BLaER1 (cell line): ENCODE data around the gene ATP8B4.
A peak's percentile ranks its signal among the peaks of the same experiment; 100 is the strongest.

Experiments used
- H3K27ac ChIP-seq: shearing (Covaris generic); formaldehyde crosslinking; 2 replicates; pipeline ENCODE4 v1.8.1; 2022
- H3K27me3 ChIP-seq: shearing (Covaris generic); formaldehyde crosslinking; 2 replicates; pipeline ENCODE4 v1.8.1; 2022
- H3K36me3 ChIP-seq: shearing (Covaris generic); formaldehyde crosslinking; 2 replicates; pipeline ENCODE4 v1.8.1; 2022
- H3K4me1 ChIP-seq: shearing (Covaris generic); formaldehyde crosslinking; 2 replicates; pipeline ENCODE4 v1.8.1; 2022
- H3K4me2 ChIP-seq: shearing (Covaris generic); formaldehyde crosslinking; 2 replicates; pipeline ENCODE4 v1.8.1; 2022
- H3K4me3 ChIP-seq: shearing (Covaris generic); formaldehyde crosslinking; 2 replicates; pipeline ENCODE4 v1.8.1; 2022
- H3K9ac ChIP-seq: shearing (Covaris generic); formaldehyde crosslinking; 2 replicates; pipeline ENCODE4 v1.8.1; 2022
- H3K9me3 ChIP-seq: shearing (Covaris generic); formaldehyde crosslinking; 2 replicates; pipeline ENCODE4 v1.8.1; 2022
- H4K20me1 ChIP-seq: shearing (Covaris generic); formaldehyde crosslinking; 2 replicates; pipeline ENCODE4 v1.8.1; 2022
- Cebpa-rat ChIP-seq: shearing (Covaris generic); IDR thresholded peaks from 2 replicates; pipeline ENCODE4 v1.8.1; 2022

Gene ATP8B4

GRCh38 chr15:50126072-50126471, 7.0 kb upstream of the ATP8B4 start:
- Histone ChIP-seq H3K4me3 (no peak overlapping the region), H3K4me1 (no peaks in the 10 kb centered on the region), H3K4me2 (no peak overlapping the region), H3K9me3 (no peaks in the 10 kb centered on the region), H3K27ac (no peak overlapping the region), H3K36me3 (no peaks in the 10 kb centered on the region), H3K9ac (no peak overlapping the region), H4K20me1 (no peaks in the 10 kb centered on the region), H3K27me3 (no peaks in the 10 kb centered on the region)
- TF ChIP-seq Cebpa-rat, result no peak

DNA sequence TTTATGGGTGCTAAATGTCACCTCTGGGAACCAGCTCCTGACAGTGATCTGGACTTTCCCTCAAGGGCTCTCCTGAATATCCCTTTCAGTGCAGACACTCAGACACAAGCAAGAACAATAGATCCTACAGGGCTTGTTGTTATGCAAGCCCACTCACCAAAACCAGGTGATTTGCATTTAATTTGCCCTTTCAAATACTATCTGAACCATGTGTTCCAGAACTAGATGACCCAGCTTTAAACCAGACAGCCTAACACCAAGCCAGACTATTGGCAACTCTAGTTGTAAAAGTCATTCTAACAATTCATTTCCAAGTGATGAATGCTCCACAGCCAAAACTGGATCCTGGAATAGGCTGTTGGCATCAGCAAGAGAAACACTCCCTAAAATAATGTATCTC, 5.6 kb upstream of the ATP8B4 start:
- Histone ChIP-seq H3K4me3 (no peak overlapping the region), H3K27me3 (no peaks in the 10 kb centered on the region), H3K36me3 (no peaks in the 10 kb centered on the region), H3K4me1 (no peaks in the 10 kb centered on the region), H4K20me1 (no peaks in the 10 kb centered on the region), H3K9me3 (no peaks in the 10 kb centered on the region), H3K9ac (no peak overlapping the region), H3K4me2 (no peak overlapping the region), H3K27ac (no peak overlapping the region)
- no peak for TF ChIP-seq Cebpa-rat

- Histone ChIP-seq H3K4me3 (no peak overlapping the region), H3K4me1 (peaks cover 5% of the 10 kb centered on the region), H3K9me3 (no peaks in the 10 kb centered on the region), H3K36me3 (no peaks in the 10 kb centered on the region), H4K20me1 (no peaks in the 10 kb centered on the region), H3K27ac (no peak overlapping the region), H3K27me3 (no peaks in the 10 kb centered on the region), H3K9ac (no peak overlapping the region), H3K4me2 (no peak overlapping the region)
- TF ChIP-seq Cebpa-rat, result no peak
Observed at GRCh38 chr15:50123861-50124557, 5.0 kb upstream of the ATP8B4 start.

DNA sequence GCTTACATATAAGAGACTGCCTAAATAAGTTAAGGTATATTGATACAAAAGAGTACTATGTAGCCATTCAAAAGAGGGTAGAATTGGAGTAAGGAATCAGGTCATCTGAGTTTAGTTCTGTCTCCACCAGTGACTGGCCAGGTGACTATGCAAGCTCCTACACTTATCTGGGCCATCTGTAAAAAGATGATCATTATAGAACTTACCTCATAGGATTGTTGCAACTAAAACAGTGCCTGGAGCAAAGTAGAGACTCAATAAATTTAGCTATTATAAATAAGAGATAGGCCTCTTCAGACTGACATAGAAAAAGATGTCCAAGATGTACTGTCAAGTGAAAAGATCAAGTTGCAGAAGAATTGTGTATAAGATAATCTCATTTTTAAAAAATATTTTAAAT, 1.7 kb upstream of the ATP8B4 start:
- Histone ChIP-seq H3K4me1 (peaks cover 8% of the 10 kb centered on the region), H3K4me2 (no peak overlapping the region), H3K36me3 (no peaks in the 10 kb centered on the region), H3K4me3 (no peak overlapping the region), H3K27ac (no peak overlapping the region), H3K9me3 (no peaks in the 10 kb centered on the region), H3K9ac (no peak overlapping the region), H4K20me1 (no peaks in the 10 kb centered on the region), H3K27me3 (no peaks in the 10 kb centered on the region)
- no peak for TF ChIP-seq Cebpa-rat

GRCh38 chr15:50117431-50118027, 1.5 kb downstream of the ATP8B4 start:
- Histone ChIP-seq H3K4me2 (no peak overlapping the region), H3K9me3 (no peaks in the 10 kb centered on the region), H3K9ac (no peak overlapping the region), H4K20me1 (no peaks in the 10 kb centered on the region), H3K4me3 (no peak overlapping the region), H3K36me3 (no peaks in the 10 kb centered on the region), H3K27ac (no peak overlapping the region), H3K4me1 (peaks cover 27% of the 10 kb centered on the region), H3K27me3 (no peaks in the 10 kb centered on the region)
- TF ChIP-seq Cebpa-rat, result no peak

GRCh38 chr15:50116477-50116876, 2.6 kb downstream of the ATP8B4 start:
- Histone ChIP-seq H3K9me3 (no peaks in the 10 kb centered on the region), H3K27ac (no peak overlapping the region), H3K36me3 (no peaks in the 10 kb centered on the region), H3K4me3 (no peak overlapping the region), H3K27me3 (no peaks in the 10 kb centered on the region), H3K4me2 (no peak overlapping the region), H3K9ac (no peak overlapping the region), H3K4me1 (peaks cover 27% of the 10 kb centered on the region), H4K20me1 (no peaks in the 10 kb centered on the region)
- TF ChIP-seq Cebpa-rat, result no peak

- H3K4me1 ChIP-seq, result peaks cover 31% of the 10 kb centered on the region
- no peak overlapping the region for H3K27ac ChIP-seq
- no peak for TF ChIP-seq Cebpa-rat
- no peaks in the 10 kb centered on the region for H3K9me3 ChIP-seq
- no peaks in the 10 kb centered on the region for H3K36me3 ChIP-seq
- no peak overlapping the region for H3K9ac ChIP-seq
- H3K4me2 ChIP-seq, result no peak overlapping the region
- no peaks in the 10 kb centered on the region for H4K20me1 ChIP-seq
- H3K4me3 ChIP-seq, result no peak overlapping the region
- H3K27me3 ChIP-seq, result no peaks in the 10 kb centered on the region
Observed at GRCh38 chr15:50113992-50114780, 4.8 kb downstream of the ATP8B4 start.

GRCh38 chr15:50113187-50113505, 5.9 kb downstream of the ATP8B4 start:
- Histone ChIP-seq H3K4me2 (peak overlapping the region; percentile 55), H3K36me3 (no peaks in the 10 kb centered on the region), H3K27me3 (no peaks in the 10 kb centered on the region), H3K4me1 (peaks cover 37% of the 10 kb centered on the region), H3K4me3 (no peak overlapping the region), H3K9me3 (no peaks in the 10 kb centered on the region), H3K27ac (peak overlapping the region; percentile 22; the same call in 1 of the 2 replicates), H4K20me1 (no peaks in the 10 kb centered on the region), H3K9ac (no peak overlapping the region)
- TF ChIP-seq Cebpa-rat, result no peak

- H3K4me2 ChIP-seq, result peak overlapping the region; percentile 55
- H3K27me3 ChIP-seq, result no peaks in the 10 kb centered on the region
- no peak overlapping the region; the same call in 1 of the 2 replicates for H3K27ac ChIP-seq
- H4K20me1 ChIP-seq, result no peaks in the 10 kb centered on the region
- TF ChIP-seq Cebpa-rat, result no peak
- H3K9ac ChIP-seq, result no peak overlapping the region
- H3K4me1 ChIP-seq, result peaks cover 42% of the 10 kb centered on the region
- H3K9me3 ChIP-seq, result no peaks in the 10 kb centered on the region
- no peaks in the 10 kb centered on the region for H3K36me3 ChIP-seq
- no peak overlapping the region for H3K4me3 ChIP-seq
Observed at GRCh38 chr15:50112488-50113186, 6.4 kb downstream of the ATP8B4 start.

DNA sequence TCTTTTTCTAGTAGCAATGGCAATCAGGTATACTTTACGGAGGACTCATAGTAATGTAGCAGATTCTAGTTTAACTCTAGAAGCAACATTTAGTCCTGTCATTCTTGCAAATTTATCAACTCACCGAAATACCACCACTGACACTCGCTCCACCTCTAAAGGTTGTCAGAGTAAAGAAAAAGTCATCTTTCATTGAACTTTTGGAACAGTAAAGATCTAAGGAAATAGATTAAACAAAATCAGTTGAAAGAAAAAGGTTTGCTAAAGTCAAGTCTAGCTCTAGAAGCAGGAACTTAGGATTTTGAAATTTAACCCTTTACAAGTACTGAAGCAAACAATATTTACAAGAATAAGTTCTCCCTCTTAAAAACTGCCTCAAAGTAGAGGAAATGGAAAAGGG, 8.7 kb downstream of the ATP8B4 start:
- H4K20me1 ChIP-seq, result no peaks in the 10 kb centered on the region
- no peak for TF ChIP-seq Cebpa-rat
- no peak overlapping the region for H3K9ac ChIP-seq

More for the DNA sequence above, 8.7 kb downstream of the ATP8B4 start:
- H3K4me2 ChIP-seq, result no peak overlapping the region
- peaks cover 47% of the 10 kb centered on the region for H3K4me1 ChIP-seq
- H3K36me3 ChIP-seq, result no peaks in the 10 kb centered on the region
- no peak overlapping the region for H3K4me3 ChIP-seq
- H3K27ac ChIP-seq, result no peak overlapping the region
- no peaks in the 10 kb centered on the region for H3K27me3 ChIP-seq
- no peaks in the 10 kb centered on the region for H3K9me3 ChIP-seq
